ENCODE results near the gene COL5A3.

COL5A3 gene

DNA sequence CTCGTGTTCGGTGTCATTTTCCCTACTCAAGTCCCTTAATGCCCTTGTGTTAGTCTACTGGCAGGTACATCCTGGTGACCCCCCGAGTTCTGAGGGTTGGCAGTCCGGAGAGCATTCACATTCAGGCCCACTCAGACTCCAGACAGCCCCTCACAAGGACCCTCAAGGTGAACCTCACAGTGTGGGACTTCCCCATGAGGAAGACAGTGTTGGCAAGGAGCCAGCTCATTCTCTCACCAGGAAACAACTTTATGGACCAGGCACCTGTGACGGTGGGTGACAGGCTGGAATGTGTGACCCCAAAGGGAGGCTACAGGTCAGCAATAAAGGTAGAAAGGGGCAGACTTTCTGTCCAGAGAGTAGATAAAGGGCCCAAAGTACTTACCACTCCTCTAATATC lies 27.5 kb upstream of the COL5A3 start:
- no peak overlapping the region for H3K4me3 ChIP-seq (ENCODE audit: low read depth, low read length)
- TF ChIP-seq, protein P1, sequence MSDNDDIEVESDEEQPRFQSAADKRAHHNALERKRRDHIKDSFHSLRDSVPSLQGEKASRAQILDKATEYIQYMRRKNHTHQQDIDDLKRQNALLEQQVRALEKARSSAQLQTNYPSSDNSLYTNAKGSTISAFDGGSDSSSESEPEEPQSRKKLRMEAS (IDR thresholded peaks at IDR 0.05; ENCODE audit: low read depth, low read length) = no peak
- TF ChIP-seq MYC (IDR thresholded peaks at IDR 0.05; ENCODE audit: low read depth, low read length) (no peak), CTCF (IDR thresholded peaks at IDR 0.05; ENCODE audit: low read depth, low read length) (no peak), POLR2A (IDR thresholded peaks at IDR 0.05; ENCODE audit: extremely low read depth, insufficient read length) (no peak)
- DNase-seq (ENCODE audit: low read depth) = no peak

DNA sequence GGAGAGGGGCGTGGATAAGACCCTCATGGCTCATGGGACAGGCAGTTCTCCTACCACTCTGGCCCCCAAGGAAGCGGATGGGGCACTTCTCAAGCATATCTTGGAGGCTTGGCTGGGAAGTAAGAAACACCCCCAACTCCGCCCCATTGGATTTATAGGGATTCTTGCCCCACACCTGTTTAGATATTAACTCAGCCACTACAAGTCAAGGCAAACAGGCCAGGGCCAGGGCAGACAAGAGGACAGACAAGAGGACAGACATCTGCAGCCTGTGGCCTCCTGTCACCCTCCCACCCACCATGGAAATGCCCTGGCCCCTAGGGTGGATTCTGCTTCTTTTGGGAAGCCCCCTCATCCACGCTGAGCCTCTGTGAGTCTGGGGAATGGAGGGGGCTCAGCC lies 27.1 kb upstream of the COL5A3 start:
- no peak overlapping the region for H3K4me3 ChIP-seq (ENCODE audit: low read depth, low read length)
- DNase-seq (ENCODE audit: low read depth) = no peak
- TF ChIP-seq, protein P1 (IDR thresholded peaks at IDR 0.05; ENCODE audit: low read depth, low read length) = no peak
- TF ChIP-seq CTCF (IDR thresholded peaks at IDR 0.05; ENCODE audit: low read depth, low read length) (no peak), MYC (IDR thresholded peaks at IDR 0.05; ENCODE audit: low read depth, low read length) (no peak), POLR2A (IDR thresholded peaks at IDR 0.05; ENCODE audit: extremely low read depth, insufficient read length) (no peak)

- TF ChIP-seq POLR2A (IDR thresholded peaks at IDR 0.05; ENCODE audit: extremely low read depth, insufficient read length) (no peak), CTCF (IDR thresholded peaks at IDR 0.05; ENCODE audit: low read depth, low read length) (no peak), MYC (IDR thresholded peaks at IDR 0.05; ENCODE audit: low read depth, low read length) (no peak)
- TF ChIP-seq, protein P1 (IDR thresholded peaks at IDR 0.05; ENCODE audit: low read depth, low read length) = no peak
- no peak for DNase-seq (ENCODE audit: low read depth)
- H3K4me3 ChIP-seq (ENCODE audit: low read depth, low read length) = no peak overlapping the region
These were observed 26.3 kb upstream of the COL5A3 start for GRCh38 chr19:10036601-10037071.

DNA sequence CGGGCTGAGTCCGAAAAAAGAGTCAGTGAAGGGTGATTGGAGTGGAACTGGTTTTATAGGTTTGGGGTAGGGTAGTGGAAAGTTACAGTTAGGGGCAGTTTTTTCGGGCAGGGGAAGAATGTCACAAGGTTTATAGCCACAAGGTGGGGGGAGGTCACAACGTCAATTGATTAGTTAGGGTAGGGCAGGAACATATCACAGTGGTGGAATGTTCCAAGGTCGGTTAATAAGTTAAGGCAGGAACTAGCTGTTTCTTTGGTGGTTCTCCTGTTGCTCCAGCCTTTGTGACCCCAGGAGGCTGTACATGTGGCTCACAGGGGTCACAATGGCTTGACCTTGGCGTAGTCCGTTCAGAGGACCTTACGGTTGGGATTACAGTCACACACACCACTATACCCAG lies 23.3 kb upstream of the COL5A3 start:
- DNase-seq (ENCODE audit: low read depth) = no peak
- no peak overlapping the region for H3K4me3 ChIP-seq (ENCODE audit: low read depth, low read length)
- no peak for TF ChIP-seq MYC (IDR thresholded peaks at IDR 0.05; ENCODE audit: low read depth, low read length)
- no peak for TF ChIP-seq POLR2A (IDR thresholded peaks at IDR 0.05; ENCODE audit: extremely low read depth, insufficient read length)
- TF ChIP-seq CTCF (IDR thresholded peaks at IDR 0.05; ENCODE audit: low read depth, low read length) = no peak
- TF ChIP-seq, protein P1 (IDR thresholded peaks at IDR 0.05; ENCODE audit: low read depth, low read length) = no peak

- H3K4me3 ChIP-seq (ENCODE audit: low read depth, low read length) = no peak overlapping the region
- TF ChIP-seq MYC (IDR thresholded peaks at IDR 0.05; ENCODE audit: low read depth, low read length) (peak; percentile 100), CTCF (IDR thresholded peaks at IDR 0.05; ENCODE audit: low read depth, low read length) (peak; percentile 100), POLR2A (IDR thresholded peaks at IDR 0.05; ENCODE audit: extremely low read depth, insufficient read length) (no peak)
- TF ChIP-seq, protein P1 (IDR thresholded peaks at IDR 0.05; ENCODE audit: low read depth, low read length) = peak; percentile 100
- peak; percentile 93 for DNase-seq (ENCODE audit: low read depth)
These were observed 17.1 kb upstream of the COL5A3 start for GRCh38 chr19:10027158-10027997.

All from NB4 (cell line).